Kidney epithelial cell (primary cell): ENCODE measurements around the gene AMZ2. TPM values are rescaled to one million over a fixed set of nuclear protein-coding genes. Genes with fewer than 3 reads are reported as not detected.
"Not testable (repeated sequence)": the region's sequence is repeated elsewhere in the genome, so short reads cannot be mapped to it uniquely, and the experiment has no call there.

Experiments
- DNase-seq: peaks from one replicate; pipeline ENCODE4 v3.0.0-alpha.2; 2010; ENCODE audit warnings: low read depth
- H3K27me3 ChIP-seq: 2 replicates; pipeline ENCODE4 v1.6.0; 2011; ENCODE audit warnings: low read length; ENCODE audit not compliant: control insufficient read depth, insufficient read depth
- H3K36me3 ChIP-seq: 2 replicates; pipeline ENCODE4 v1.5.1; 2011; ENCODE audit warnings: low read length; ENCODE audit not compliant: control insufficient read depth, insufficient read depth
- H3K4me3 ChIP-seq: 2 replicates; pipeline ENCODE4 v1.5.1; 2011; ENCODE audit warnings: low read depth, mild to moderate bottlenecking, control low read depth, low read length
- CTCF ChIP-seq: IDR thresholded peaks from 2 replicates; pipeline ENCODE4 v1.5.1; 2011; ENCODE audit warnings: mild to moderate bottlenecking, moderate library complexity, low read length, control low read depth, inconsistent platforms; ENCODE audit not compliant: insufficient read depth, poor library complexity, severe bottlenecking
- total RNA-seq: library from RNA; depleted of rRNA; stranded (reverse); fragments of >200 nt; gene quantifications from 2 replicates; pipeline ENCODE4 v1.2.3, GENCODE V29; 2015

The AMZ2 gene
- total RNA-seq, 1 donor from 2014 or later: 99.7 TPM

GRCh38 chr17:68210570-68211315 is 37.1 kb upstream of the AMZ2 start:
- no peak for TF ChIP-seq CTCF
- Histone ChIP-seq H3K4me3 (no peak overlapping the region), H3K36me3 (no peaks in the 10 kb centered on the region), H3K27me3 (no peaks in the 10 kb centered on the region)
- no peak for DNase-seq

- not testable (repeated sequence) for H3K27me3 ChIP-seq, H3K36me3 ChIP-seq, H3K4me3 ChIP-seq, DNase-seq
Observed at GRCh38 chr17:68213428-68214411, 34.1 kb upstream of the AMZ2 start.

- DNase-seq, H3K27me3 ChIP-seq, H3K36me3 ChIP-seq, H3K4me3 ChIP-seq: not testable (repeated sequence)
Observed at GRCh38 chr17:68215453-68215852, 32.4 kb upstream of the AMZ2 start.

- H3K36me3 ChIP-seq, H3K27me3 ChIP-seq, H3K4me3 ChIP-seq, DNase-seq: not testable (repeated sequence)
Observed at GRCh38 chr17:68219429-68219828, 28.4 kb upstream of the AMZ2 start.

GRCh38 chr17:68220186-68220585 is 27.7 kb upstream of the AMZ2 start:
- not testable (repeated sequence) for H3K27me3 ChIP-seq, H3K4me3 ChIP-seq, DNase-seq, H3K36me3 ChIP-seq

GRCh38 chr17:68220786-68221185 is 27.1 kb upstream of the AMZ2 start:
- H3K4me3 ChIP-seq, H3K36me3 ChIP-seq, H3K27me3 ChIP-seq, DNase-seq: not testable (repeated sequence)

- no peak for TF ChIP-seq CTCF
- Histone ChIP-seq H3K27me3 (no peaks in the 10 kb centered on the region), H3K36me3 (no peaks in the 10 kb centered on the region), H3K4me3 (no peak overlapping the region)
- no peak for DNase-seq
Observed at GRCh38 chr17:68221786-68222185, 26.1 kb upstream of the AMZ2 start.

- no peak for DNase-seq
- H3K27me3 ChIP-seq: no peaks in the 10 kb centered on the region
- no peaks in the 10 kb centered on the region for H3K36me3 ChIP-seq
- no peak for TF ChIP-seq CTCF
- H3K4me3 ChIP-seq: no peak overlapping the region
Observed at GRCh38 chr17:68222606-68223005, 25.2 kb upstream of the AMZ2 start.

GRCh38 chr17:68225055-68225454 is 22.8 kb upstream of the AMZ2 start:
- not testable (repeated sequence) for H3K36me3 ChIP-seq, H3K4me3 ChIP-seq, DNase-seq, H3K27me3 ChIP-seq

GRCh38 chr17:68228039-68228680 is 19.7 kb upstream of the AMZ2 start:
- not testable (repeated sequence) for DNase-seq, H3K4me3 ChIP-seq, H3K36me3 ChIP-seq, H3K27me3 ChIP-seq
